Neural progenitor cell (in vitro differentiated cells): ENCODE data around the gene MYLK4.

Experiments used
- CTCF ChIP-seq: fragments of 200-600 bp; sonication (generic); IDR thresholded peaks from 2 replicates; pipeline ENCODE4 v1.5.1; 2017; ENCODE audit warnings: antibody characterized with exemption, mild to moderate bottlenecking
- EZH2 ChIP-seq: fragments of 200-600 bp; sonication (generic); IDR thresholded peaks from 2 replicates; pipeline ENCODE4 v1.6.1; 2017; ENCODE audit warnings: antibody characterized with exemption, mild to moderate bottlenecking, moderate library complexity
- EZH2phosphoT487 ChIP-seq: fragments of 200-600 bp; sonication (generic); IDR thresholded peaks from 2 replicates; pipeline ENCODE4 v1.6.1; 2017; ENCODE audit warnings: antibody characterized with exemption

- TF ChIP-seq CTCF, result no peak
- no peak for TF ChIP-seq EZH2phosphoT487
- no peak for TF ChIP-seq EZH2
Measured at GRCh38 chr6:2796861-2797260, 46.1 kb upstream of the MYLK4 start.
